HG03439 (cell line): ENCODE measurements around the gene STAT5A.
A peak's percentile ranks its signal among the peaks of the same experiment; 100 is the strongest.
"Not testable (repeated sequence)": the region's sequence is repeated elsewhere in the genome, so short reads cannot be mapped to it uniquely, and the experiment has no call there.

ENCODE experiments used
- ATAC-seq: cut with Tn5 transposase; IDR thresholded peaks from one replicate; pipeline ENCODE4 v1.9.1; 2021; ENCODE audit warnings: mild to moderate bottlenecking, moderate library complexity; ENCODE audit not compliant: unreplicated experiment

Gene STAT5A

GRCh38 chr17:42287977-42288802, at the start of gene STAT5A:
TSS of gene STAT5A (plus strand) at chr17:42288498. CDS start at chr17:42289412, 914 bp downstream.
- peak; percentile 41 for ATAC-seq

DNA sequence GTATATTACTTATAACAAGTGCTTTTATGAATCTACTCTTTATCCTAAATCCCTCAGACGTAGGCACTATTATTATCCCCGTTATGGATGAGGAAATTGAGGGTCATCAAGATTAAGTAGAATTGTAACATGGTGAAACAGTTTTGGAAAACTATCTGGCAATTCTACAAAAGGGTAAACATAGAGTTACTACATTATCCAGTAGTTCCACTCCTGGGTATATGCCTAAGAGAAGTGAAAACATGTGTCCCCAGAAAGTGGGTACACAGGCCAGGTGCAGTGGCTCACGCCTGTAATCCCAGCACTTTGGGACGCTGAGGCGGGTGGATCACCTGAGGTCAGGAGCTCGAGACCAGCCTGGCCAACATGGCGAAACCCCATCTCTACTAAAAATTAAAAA, 48.7 kb upstream of the STAT5A start:
- not testable (repeated sequence) for ATAC-seq

- ATAC-seq: no peak
Measured at GRCh38 chr17:42240201-42240600, 48.1 kb upstream of the STAT5A start.

DNA sequence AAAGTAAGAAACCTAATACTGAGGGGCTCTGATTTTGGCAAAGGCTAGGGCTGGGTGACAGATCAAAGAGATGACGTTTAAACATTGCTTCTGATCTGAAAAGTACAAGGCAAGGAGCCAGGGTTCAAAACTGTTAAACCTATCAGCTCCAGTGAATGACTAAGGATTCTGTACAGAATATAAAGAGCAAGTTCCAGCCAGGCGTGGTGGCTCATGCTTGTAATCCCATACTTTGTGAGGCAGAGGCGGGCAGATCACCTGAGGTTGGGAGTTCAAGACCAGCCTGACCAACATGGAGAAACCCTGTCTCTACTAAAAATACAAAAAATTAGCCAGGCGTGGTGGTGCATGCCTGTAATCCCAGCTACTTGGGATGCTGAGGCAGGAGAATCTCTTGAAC, 47.4 kb upstream of the STAT5A start:
- ATAC-seq: not testable (repeated sequence)

DNA sequence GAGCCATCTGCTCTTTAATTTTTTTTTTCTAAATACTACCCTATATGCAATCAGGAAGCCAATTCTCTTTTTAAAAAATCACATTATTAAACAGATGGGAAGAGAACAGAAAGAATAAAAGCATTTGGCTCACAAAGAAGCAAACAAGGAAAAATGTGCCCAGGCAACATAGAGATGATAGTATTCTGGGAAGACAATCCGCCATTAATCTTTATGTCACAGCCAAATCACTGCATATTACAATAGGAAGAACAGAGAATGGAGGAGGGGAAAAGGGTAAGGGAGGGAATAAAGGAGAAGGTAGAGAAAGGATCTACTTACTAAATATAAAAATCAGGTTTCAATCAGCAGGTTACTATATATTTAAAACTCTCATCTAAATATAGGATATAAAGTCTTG, 46.4 kb upstream of the STAT5A start:
- ATAC-seq: no peak

DNA sequence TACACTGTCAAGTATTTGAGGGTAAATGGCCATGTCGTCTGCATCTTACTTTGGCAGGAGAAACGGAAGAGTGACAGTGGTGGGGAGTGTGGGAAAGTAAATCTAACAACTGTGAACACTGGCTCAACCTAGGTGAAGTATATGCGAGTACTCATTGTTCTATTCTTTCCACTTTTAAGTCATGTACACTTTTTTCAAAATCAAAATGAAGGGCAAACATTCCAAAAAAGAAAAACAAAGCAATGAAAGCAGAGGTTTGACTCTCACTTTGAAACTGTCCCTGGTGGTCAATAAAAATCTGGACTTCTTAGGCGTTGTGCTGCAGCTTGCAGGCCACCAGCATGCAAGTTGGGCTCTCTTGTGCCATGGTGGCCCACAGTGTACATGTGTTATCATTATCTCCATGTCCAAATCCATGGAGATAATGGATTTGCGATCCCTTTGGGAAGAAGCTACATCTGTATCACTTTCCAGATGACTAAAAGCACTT, 44.8 kb upstream of the STAT5A start:
- ATAC-seq: no peak

DNA sequence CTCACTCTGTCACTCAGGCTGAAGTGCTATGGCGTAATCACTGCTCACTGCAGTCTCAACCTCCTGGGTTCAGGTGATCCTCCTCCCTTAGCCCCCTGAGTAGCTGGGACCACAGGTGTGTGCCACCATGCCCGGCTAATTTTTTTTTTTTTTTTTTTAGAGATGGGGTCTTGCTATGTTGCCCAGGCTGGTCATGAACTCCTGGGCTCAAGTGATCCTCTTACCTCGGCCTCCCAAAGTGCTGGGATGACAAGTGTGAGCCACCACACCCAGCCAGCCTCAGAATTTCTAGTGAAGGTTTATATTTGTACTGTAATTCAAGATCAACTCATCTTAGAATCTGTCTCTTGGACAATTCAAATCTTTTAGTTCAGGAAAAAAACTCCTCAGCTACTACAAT, 44.2 kb upstream of the STAT5A start:
- ATAC-seq: not testable (repeated sequence)

- not testable (repeated sequence) for ATAC-seq
Measured at GRCh38 chr17:42245183-42245582, 43.1 kb upstream of the STAT5A start.

- ATAC-seq: no peak
Measured at GRCh38 chr17:42246515-42246914, 41.8 kb upstream of the STAT5A start.

GRCh38 chr17:42247734-42248133, 40.6 kb upstream of the STAT5A start:
- no peak for ATAC-seq

GRCh38 chr17:42248351-42249179, 39.7 kb upstream of the STAT5A start:
- peak; percentile 68 for ATAC-seq

DNA sequence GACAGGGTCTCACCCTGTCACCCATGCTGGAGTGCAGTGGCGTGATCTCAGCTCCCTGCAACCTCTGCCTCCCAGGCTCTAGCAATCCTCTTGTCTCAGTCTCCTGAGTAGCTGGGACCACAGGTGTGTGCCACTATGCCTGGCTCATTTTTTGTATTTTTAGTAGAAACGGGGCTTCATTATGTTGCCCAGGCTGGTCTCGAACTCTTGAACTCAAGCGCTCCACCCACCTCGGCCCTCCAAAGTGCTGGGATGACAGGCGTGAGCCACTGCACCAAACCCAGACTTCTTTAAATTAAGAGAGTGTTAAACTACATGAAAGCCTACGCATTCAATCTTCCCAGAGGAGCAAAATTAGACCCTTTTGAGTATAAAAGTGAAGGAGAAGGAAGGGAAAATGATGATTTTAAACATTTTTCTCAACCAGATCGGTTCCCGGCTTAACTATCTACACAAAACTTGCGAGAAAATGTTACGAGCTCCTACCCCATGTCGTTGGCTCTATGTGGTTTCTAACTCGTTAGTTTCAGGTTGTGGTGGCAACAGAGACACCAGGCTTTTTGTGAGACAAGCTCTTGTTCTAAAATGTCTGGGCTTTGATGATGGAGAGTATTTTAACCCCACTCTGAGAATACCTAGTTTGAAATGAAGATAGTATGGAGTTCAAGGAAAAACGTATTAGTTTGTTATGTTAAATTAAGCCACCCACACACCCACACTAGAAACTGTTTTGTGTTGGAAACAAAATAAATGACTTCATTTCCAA, 38.4 kb upstream of the STAT5A start:
- ATAC-seq: no peak

GRCh38 chr17:42251115-42251514, 37.2 kb upstream of the STAT5A start:
- ATAC-seq: no peak

- no peak for ATAC-seq
Measured at GRCh38 chr17:42252597-42253550, 35.4 kb upstream of the STAT5A start.

GRCh38 chr17:42253578-42253977, 34.7 kb upstream of the STAT5A start:
- no peak for ATAC-seq

GRCh38 chr17:42255445-42255844, 32.9 kb upstream of the STAT5A start:
- ATAC-seq: no peak

DNA sequence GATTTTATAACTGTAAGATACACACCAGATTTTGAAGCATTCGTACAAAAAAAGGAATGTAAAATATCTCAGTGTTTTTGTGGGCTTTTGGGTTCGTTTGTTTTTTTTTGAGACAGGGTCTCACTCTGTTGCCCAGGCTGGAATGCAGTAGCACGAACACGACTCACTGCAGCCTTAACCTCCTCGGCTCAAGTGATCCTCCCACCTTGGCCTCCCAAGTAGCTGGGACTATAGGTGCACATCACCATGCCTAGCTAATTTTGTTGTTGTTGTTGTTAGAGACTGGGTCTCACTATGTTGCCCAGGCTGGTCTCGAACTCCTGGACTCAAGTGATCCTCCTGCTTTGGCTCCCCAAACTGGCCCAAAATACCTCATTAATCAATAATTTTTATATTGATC, 28.0 kb upstream of the STAT5A start:
- no peak for ATAC-seq

DNA sequence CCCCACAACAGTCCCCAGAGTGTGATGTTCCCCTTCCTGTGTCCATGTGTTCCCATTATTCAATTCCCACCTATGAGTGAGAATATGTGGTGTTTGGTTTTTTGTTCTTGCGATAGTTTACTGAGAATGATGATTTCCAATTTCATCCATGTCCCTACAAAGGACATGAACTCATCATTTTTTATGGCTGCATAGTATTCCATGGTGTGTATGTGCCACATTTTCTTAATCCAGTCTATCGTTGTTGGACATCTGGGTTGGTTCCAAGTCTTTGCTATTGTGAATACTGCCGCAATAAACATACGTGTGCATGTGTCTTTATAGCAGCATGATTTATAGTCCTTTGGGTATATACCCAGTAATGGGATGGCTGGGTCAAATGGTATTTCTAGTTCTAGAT, 23.9 kb upstream of the STAT5A start:
- not testable (repeated sequence) for ATAC-seq

- no peak for ATAC-seq
Measured at GRCh38 chr17:42266462-42266861, 21.8 kb upstream of the STAT5A start.
